ENCODE measurements around the gene RUFY4.

DNA sequence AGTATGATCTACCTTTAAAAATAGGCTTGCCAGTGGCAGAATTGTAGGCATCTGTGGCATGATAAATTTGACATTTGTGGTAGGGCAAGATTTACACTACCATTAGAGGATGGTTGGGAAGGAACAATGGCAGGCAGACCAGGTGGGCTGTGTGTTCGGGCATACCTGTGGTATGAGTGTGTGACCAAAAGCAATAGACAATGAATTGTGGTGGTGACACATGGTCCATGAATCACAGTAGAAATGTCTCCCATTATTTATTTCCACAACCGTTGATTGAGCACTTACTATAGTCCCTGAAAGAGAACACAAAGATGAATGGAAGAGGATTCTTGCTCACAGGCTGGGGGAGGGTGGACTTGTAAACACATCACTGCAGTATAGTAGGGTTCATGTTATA lies 29.9 kb upstream of the RUFY4 start:
- TF ChIP-seq, protein P1, sequence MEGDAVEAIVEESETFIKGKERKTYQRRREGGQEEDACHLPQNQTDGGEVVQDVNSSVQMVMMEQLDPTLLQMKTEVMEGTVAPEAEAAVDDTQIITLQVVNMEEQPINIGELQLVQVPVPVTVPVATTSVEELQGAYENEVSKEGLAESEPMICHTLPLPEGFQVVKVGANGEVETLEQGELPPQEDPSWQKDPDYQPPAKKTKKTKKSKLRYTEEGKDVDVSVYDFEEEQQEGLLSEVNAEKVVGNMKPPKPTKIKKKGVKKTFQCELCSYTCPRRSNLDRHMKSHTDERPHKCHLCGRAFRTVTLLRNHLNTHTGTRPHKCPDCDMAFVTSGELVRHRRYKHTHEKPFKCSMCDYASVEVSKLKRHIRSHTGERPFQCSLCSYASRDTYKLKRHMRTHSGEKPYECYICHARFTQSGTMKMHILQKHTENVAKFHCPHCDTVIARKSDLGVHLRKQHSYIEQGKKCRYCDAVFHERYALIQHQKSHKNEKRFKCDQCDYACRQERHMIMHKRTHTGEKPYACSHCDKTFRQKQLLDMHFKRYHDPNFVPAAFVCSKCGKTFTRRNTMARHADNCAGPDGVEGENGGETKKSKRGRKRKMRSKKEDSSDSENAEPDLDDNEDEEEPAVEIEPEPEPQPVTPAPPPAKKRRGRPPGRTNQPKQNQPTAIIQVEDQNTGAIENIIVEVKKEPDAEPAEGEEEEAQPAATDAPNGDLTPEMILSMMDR (IDR thresholded peaks at IDR 0.05): no peak
- TF ChIP-seq, protein P2, sequence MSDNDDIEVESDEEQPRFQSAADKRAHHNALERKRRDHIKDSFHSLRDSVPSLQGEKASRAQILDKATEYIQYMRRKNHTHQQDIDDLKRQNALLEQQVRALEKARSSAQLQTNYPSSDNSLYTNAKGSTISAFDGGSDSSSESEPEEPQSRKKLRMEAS (CRISPR knock-in tag; IDR thresholded peaks at IDR 0.05): no peak

Measured in WTC11 (cell line).